IMR-90 (cell line): Measurements from ENCODE around the gene UCHL1. TPM values are rescaled to one million over a fixed set of nuclear protein-coding genes. Genes with fewer than 3 reads are reported as not detected.

Source experiments
- ATAC-seq: fragments of 200-7000 bp; cut with Tn5 transposase; 2 replicates; pipeline ENCODE4 v1.9.1; 2020; ENCODE audit warnings: low read depth, mild to moderate bottlenecking, moderate library complexity
- Bru-seq: library from RNA; stranded (reverse); fragments of 400-500 nt; gene quantifications from one replicate; lab custom pipeline; 2021; lab: Mats Ljungman, UMichigan
- BruChase-seq, 2 experiments: library from RNA; stranded (reverse); fragments of 400-500 nt; gene quantifications; one replicate each; lab custom pipeline; 2021; lab: Mats Ljungman, UMichigan
- BruUV-seq: library from RNA; stranded (reverse); fragments of 400-500 nt; replicated peaks from 2 replicates; lab custom pipeline; 2021; lab: Mats Ljungman, UMichigan
- CTCF ChIA-PET: fragments of 300-600 bp; formaldehyde crosslinking; extraction: SDS; loops from one replicate; lab custom pipeline; 2021; ENCODE audit warnings: antibody characterized with exemption; lab: Yijun Ruan, JAX
- POLR2A ChIA-PET: fragments of 300-600 bp; sonication (Branson Sonifier 250); formaldehyde crosslinking; loops from one replicate; lab custom pipeline; 2022; ENCODE audit warnings: antibody characterized with exemption; ENCODE audit not compliant: unreplicated experiment; lab: Charles Lee
- DNase-seq: peaks from one replicate; pipeline ENCODE4 v3.0.0; 2013
- H2AFZ ChIP-seq: replicated peaks from 2 replicates; pipeline ENCODE3; 2013; ENCODE audit warnings: low read length, mild to moderate bottlenecking; ENCODE audit not compliant: poor library complexity
- H2AK5ac ChIP-seq: 2 replicates; pipeline ENCODE4 v1.6.1; 2013; ENCODE audit warnings: low read depth, low read length, inconsistent platforms
- H2AK9ac ChIP-seq: replicated peaks from 2 replicates; pipeline ENCODE3; 2013; ENCODE audit warnings: mild to moderate bottlenecking, low read depth, low read length, moderate library complexity; ENCODE audit not compliant: poor library complexity
- H2BK120ac ChIP-seq: 2 replicates; pipeline ENCODE4 v1.6.1; 2013; ENCODE audit warnings: low read depth, low read length, inconsistent platforms
- H2BK15ac ChIP-seq: 3 replicates; pipeline ENCODE4 v1.6.1; 2013; ENCODE audit warnings: low read depth, low read length, inconsistent platforms
- H2BK20ac ChIP-seq: 2 replicates; pipeline ENCODE4 v1.6.1; 2013; ENCODE audit warnings: low read depth, mild to moderate bottlenecking, inconsistent platforms, low read length, moderate library complexity
- H2BK5ac ChIP-seq: 2 replicates; pipeline ENCODE4 v1.6.1; 2013; ENCODE audit warnings: mild to moderate bottlenecking, low read depth, low read length, inconsistent platforms; ENCODE audit not compliant: poor library complexity, severe bottlenecking
- H3K14ac ChIP-seq: replicated peaks from 2 replicates; pipeline ENCODE4 v1.6.1; 2013; ENCODE audit warnings: low read depth, low read length, inconsistent platforms
- H3K18ac ChIP-seq: 2 replicates; pipeline ENCODE4 v1.6.1; 2013; ENCODE audit warnings: low read depth, low read length, control low read depth
- H3K23ac ChIP-seq: 2 replicates; pipeline ENCODE4 v1.6.1; 2013; ENCODE audit warnings: low read depth, low read length, inconsistent platforms
- H3K27ac ChIP-seq: 2 replicates; pipeline ENCODE4 v1.5.1; 2013; ENCODE audit warnings: mild to moderate bottlenecking, control low read depth, low read length; ENCODE audit not compliant: insufficient read depth
- H3K27me3 ChIP-seq: 2 replicates; pipeline ENCODE4 v1.6.1; 2013; ENCODE audit warnings: low read length; ENCODE audit not compliant: control insufficient read depth, insufficient read depth
- H3K36me3 ChIP-seq: 2 replicates; pipeline ENCODE4 v1.6.1; 2013; ENCODE audit warnings: low read length, mixed read lengths; ENCODE audit not compliant: control insufficient read depth, insufficient read depth
- H3K4ac ChIP-seq: 2 replicates; pipeline ENCODE4 v1.6.1; 2013; ENCODE audit warnings: low read depth, low read length, inconsistent platforms
- H3K4me1 ChIP-seq: 2 replicates; pipeline ENCODE4 v1.6.1; 2013; ENCODE audit warnings: low read length, mixed read lengths; ENCODE audit not compliant: control insufficient read depth, insufficient read depth
- H3K4me2 ChIP-seq: 2 replicates; pipeline ENCODE4 v1.6.1; 2013; ENCODE audit warnings: low read depth, mild to moderate bottlenecking, control low read depth, low read length, moderate library complexity
- H3K4me3 ChIP-seq: 2 replicates; pipeline ENCODE4 v1.5.1; 2013; ENCODE audit warnings: low read depth, mild to moderate bottlenecking, control low read depth, low read length, moderate library complexity; ENCODE audit not compliant: insufficient read depth
- H3K56ac ChIP-seq: 2 replicates; pipeline ENCODE4 v1.6.1; 2013; ENCODE audit warnings: low read length, inconsistent platforms; ENCODE audit not compliant: insufficient read depth; ENCODE audit errors: extremely low read depth
- H3K79me1 ChIP-seq, 2 experiments: 2 replicates each; pipeline ENCODE4 v1.6.1; 2013; ENCODE audit warnings: low read length in 2 of 2, inconsistent platforms in 1 of 2, low read depth in 1 of 2
- H3K9ac ChIP-seq: 2 replicates; pipeline ENCODE4 v1.6.1; 2013; ENCODE audit warnings: low read depth, low read length, control low read depth
- H3K9me1 ChIP-seq: 2 replicates; pipeline ENCODE4 v1.6.1; 2013; ENCODE audit warnings: low read length, inconsistent platforms; ENCODE audit not compliant: insufficient read depth
- H3K9me3 ChIP-seq: 2 replicates; pipeline ENCODE4 v1.6.1; 2013; ENCODE audit warnings: low read length; ENCODE audit not compliant: control insufficient read depth, insufficient read depth
- H4K20me1 ChIP-seq: 2 replicates; pipeline ENCODE4 v1.6.1; 2013; ENCODE audit warnings: low read length, inconsistent platforms; ENCODE audit not compliant: insufficient read depth
- H4K5ac ChIP-seq: 2 replicates; pipeline ENCODE4 v1.6.1; 2013; ENCODE audit warnings: mild to moderate bottlenecking, low read depth, low read length, control low read depth
- H4K8ac ChIP-seq, 2 experiments: 2 replicates each; pipeline ENCODE4 v1.6.1; 2013; ENCODE audit warnings: low read depth in 2 of 2, low read length in 2 of 2, control low read depth in 1 of 2, inconsistent platforms in 1 of 2
- H4K91ac ChIP-seq: 2 replicates; pipeline ENCODE4 v1.6.1; 2013; ENCODE audit warnings: low read depth, low read length, inconsistent platforms; ENCODE audit not compliant: insufficient read depth
- BHLHE40 ChIP-seq: fragments of 150-350 bp; IDR thresholded peaks from 2 replicates; pipeline ENCODE4 v1.6.1; 2016; ENCODE audit warnings: mild to moderate bottlenecking, low read depth, low read length
- CEBPB ChIP-seq: IDR thresholded peaks from 2 replicates; pipeline ENCODE4 v1.6.1; 2012; ENCODE audit warnings: low read depth, low read length, improper control_type of control experiment
- CHD1 ChIP-seq: IDR thresholded peaks from 2 replicates; pipeline ENCODE4 v1.6.1; 2012; ENCODE audit warnings: low read depth, low read length, improper control_type of control experiment
- ELK1 ChIP-seq: fragments of 150-350 bp; IDR thresholded peaks from 2 replicates; pipeline ENCODE4 v1.6.1; 2016; ENCODE audit warnings: low read depth, mild to moderate bottlenecking, low read length, moderate library complexity, borderline replicate concordance
- FOS ChIP-seq: fragments of 150-350 bp; IDR thresholded peaks from 2 replicates; pipeline ENCODE4 v1.6.1; 2016; ENCODE audit warnings: low read depth, low read length
- MAFK ChIP-seq: IDR thresholded peaks from 2 replicates; pipeline ENCODE4 v1.6.1; 2012; ENCODE audit warnings: low read depth, low read length, improper control_type of control experiment
- MAZ ChIP-seq: IDR thresholded peaks from 2 replicates; pipeline ENCODE4 v1.6.1; 2012; ENCODE audit warnings: low read depth, mild to moderate bottlenecking, low read length, improper control_type of control experiment, moderate library complexity, borderline replicate concordance
- NFE2L2 ChIP-seq: fragments of 150-350 bp; IDR thresholded peaks from 2 replicates; pipeline ENCODE4 v1.6.1; 2016; ENCODE audit warnings: low read depth, mild to moderate bottlenecking, low read length
- POLR2A ChIP-seq: IDR thresholded peaks from 2 replicates; pipeline ENCODE4 v1.6.1; 2012; ENCODE audit warnings: mild to moderate bottlenecking, low read depth, low read length
- RAD21 ChIP-seq: IDR thresholded peaks from 2 replicates; pipeline ENCODE4 v1.6.1; 2012; ENCODE audit warnings: low read length, improper control_type of control experiment
- RCOR1 ChIP-seq: IDR thresholded peaks from 2 replicates; pipeline ENCODE4 v1.6.1; 2012; ENCODE audit warnings: mild to moderate bottlenecking, low read length, improper control_type of control experiment; ENCODE audit not compliant: insufficient replicate concordance
- RFX5 ChIP-seq: IDR thresholded peaks from 2 replicates; pipeline ENCODE4 v1.8.0; 2012; ENCODE audit warnings: low read depth, mild to moderate bottlenecking, low read length, moderate library complexity
- WGBS, 2 experiments: methylation state at CpG; one replicate each; pipeline versions ENCODE4 v1.1.5 to v1.1.7; 2013; ENCODE audit warnings: missing lambda C conversion rate in 2 of 2; ENCODE audit not compliant: insufficient read length in 1 of 2; ENCODE audit errors: extremely low coverage in 2 of 2; 5-methylcytosine and 5-hydroxymethylcytosine counted together
- dilution Hi-C: fragments of 300-500 bp; cut with HindIII; formaldehyde crosslinking; loops from one replicate; pipeline ENCODE4 v1.14.3; 2018; ENCODE audit warnings: low sequenced_read_pairs; ENCODE audit not compliant: unreplicated experiment
- in situ Hi-C: fragments of 300-500 bp; cut with MboI; formaldehyde crosslinking; loops from 3 replicates; pipeline ENCODE4 v1.14.3; 2019; ENCODE audit warnings: low sequenced_read_pairs, inconsistent platforms, mixed read lengths
- intact Hi-C: fragments of 100-400 bp; cut with micrococcal nuclease; formaldehyde crosslinking; loops from 2 replicates; pipeline ENCODE4 v1.10.0; 2022
- long read RNA-seq: library from polyadenylated mRNA; unstranded; transcript quantifications from one replicate; pipeline ENCODE4 v2.0.0, GENCODE V29; 2021; ENCODE audit not compliant: unreplicated experiment
- polyA plus RNA-seq, 3 experiments: library from polyadenylated mRNA; depleted of rRNA; stranded (reverse); fragments of >200 nt; gene quantifications; 2 replicates each; pipeline ENCODE4 v1.2.3, GENCODE V29; 2012; ENCODE audit warnings: low replicate concordance in 1 of 3
- total RNA-seq: library from RNA; depleted of rRNA; stranded (reverse); fragments of >200 nt; gene quantifications from 2 replicates; pipeline ENCODE4 v1.2.3, GENCODE V29; 2012; rRNA removed
- TF ChIP-seq, protein P1 (sequence below): conservative IDR thresholded peaks from 2 replicates; pipeline ENCODE4 v1.5.1; 2012; ENCODE audit warnings: mild to moderate bottlenecking, low read depth, low read length, improper control_type of control experiment

UCHL1 gene
- total RNA-seq = 972 and 1,122 TPM in 2 replicates
- 1,796 and 2,118 TPM in 2 replicates for polyA plus RNA-seq (2012; rRNA removed)
- polyA plus RNA-seq (2012; cell fraction: cytosol; rRNA removed) = 1,744 and 2,681 TPM in 2 replicates
- 2,128 and 5,164 TPM in 2 replicates for polyA plus RNA-seq (2012; cell fraction: nucleus; rRNA removed; ENCODE audit: low replicate concordance)
- percentile 98 among the genes with signal in this experiment for Bru-seq, nascent RNA
- BruChase-seq, experiment 1, labeled RNA remaining after a 6-hour chase = percentile 95 among the genes with signal in this experiment
- percentile 92 among the genes with signal in this experiment for BruChase-seq, experiment 2, labeled RNA remaining after a 2-hour chase
- long read RNA-seq, transcript UCHL1-202 (8 exons, 1,578 nt) = minor isoform, 24 of 545 reads
- long read RNA-seq, transcript UCHL1-209 (8 exons, 1,119 nt) = major isoform, 448 of 545 reads
- long read RNA-seq, partial matches to known transcripts = 54 of 545 reads
- long read RNA-seq, other reads (novel, unspliced or antisense) = 19 of 545 reads

DNA sequence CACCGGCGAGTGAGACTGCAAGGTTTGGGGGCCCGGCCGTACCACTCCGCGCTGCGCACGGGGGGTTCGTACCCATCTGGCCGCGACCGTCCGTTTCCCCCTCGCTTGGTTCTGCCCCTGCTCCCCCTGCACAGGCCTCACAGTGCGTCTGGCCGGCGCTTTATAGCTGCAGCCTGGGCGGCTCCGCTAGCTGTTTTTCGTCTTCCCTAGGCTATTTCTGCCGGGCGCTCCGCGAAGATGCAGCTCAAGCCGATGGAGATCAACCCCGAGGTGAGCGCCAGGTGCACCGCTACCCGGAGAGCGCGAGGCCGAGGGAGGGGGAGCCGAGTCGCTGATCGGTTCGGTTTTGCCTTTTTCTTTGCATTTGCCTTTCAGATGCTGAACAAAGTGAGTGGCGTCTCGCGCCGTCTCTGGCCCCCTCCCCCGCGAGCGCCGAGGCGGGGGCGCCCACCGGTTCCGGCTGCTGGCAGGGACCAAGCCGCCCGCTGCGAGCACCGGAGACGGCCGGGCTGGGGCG lies at the start of gene UCHL1:
TSS of gene UCHL1 (plus strand) at position 189 of the 517 bp plus-strand sequence. CDS start at position 238, 49 bp downstream.
- peaks cover 28% of the 10 kb centered on the region; the same call in 1 of the 2 replicates for H4K20me1 ChIP-seq
- H3K4me2 ChIP-seq = peak within 1 kb of the TSS; percentile 82
- peak within 1 kb of the TSS; percentile 93 for H2AFZ ChIP-seq
- WGBS, 2 experiments = 2% methylated on average over 33 of the region's 55 CpGs; no CpG with 5 or more reads in 1 of the 2 experiments
- DNase-seq (peak; percentile 94), ATAC-seq (peak; percentile 94)
- H3K9me3 ChIP-seq = no peaks in the 10 kb centered on the region
- peak within 1 kb of the TSS; percentile 91 for H3K23ac ChIP-seq
- ChIA-PET CTCF (interaction anchor here (0.6 to 1.2 kb wide), 2 partner anchors 13 to 329 kb away, joined by 3 read pairs; no protein-coding TSS in a partner anchor), POLR2A (interaction anchor here (0.7 to 1.4 kb wide), 4 partner anchors 13 to 332 kb away, joined by 3 to 7 read pairs (median 4); no protein-coding TSS in a partner anchor)
- H3K27me3 ChIP-seq = no peaks in the 10 kb centered on the region
- peaks cover 17 to 32% of the 10 kb centered on the region in 2 experiments for H3K79me1 ChIP-seq
- peak within 1 kb of the TSS; percentile 61 for H2BK120ac ChIP-seq
- H4K91ac ChIP-seq = peak within 1 kb of the TSS; percentile 85
- H3K14ac ChIP-seq = peak within 1 kb of the TSS; percentile 77
- intact Hi-C loops (loop anchor here (1.0 to 10.0 kb wide), 4 partner anchors 40 to 522 kb away; no protein-coding TSS in a partner anchor), in situ Hi-C loops (no loop called here), dilution Hi-C loops (no loop called here)
- H4K5ac ChIP-seq = peak within 1 kb of the TSS; percentile 65
- H3K4me1 ChIP-seq = peaks cover 4% of the 10 kb centered on the region
- peaks cover 15% of the 10 kb centered on the region for H3K36me3 ChIP-seq
- 0 out of 2 replicates have a peak within 1 kb of the TSS, but pooled peaks have one; percentile 42 for H2BK20ac ChIP-seq
- peak within 1 kb of the TSS; percentile 92 for H2AK9ac ChIP-seq
- peak within 1 kb of the TSS; percentile 72 for H3K18ac ChIP-seq
- H3K4ac ChIP-seq = peak within 1 kb of the TSS; percentile 86
- no TSS peak for BruUV-seq
- H3K9ac ChIP-seq = peak within 1 kb of the TSS; percentile 92
- peak within 1 kb of the TSS; percentile 21 to 92; a peak in 3 of 4 replicates for H4K8ac ChIP-seq
- H2BK5ac ChIP-seq = peak within 1 kb of the TSS; percentile 47
- peaks cover 4% of the 10 kb centered on the region for H3K9me1 ChIP-seq
- H3K27ac ChIP-seq = peak within 1 kb of the TSS; percentile 84
- peak within 1 kb of the TSS; percentile 0; the same call in 1 of the 3 replicates for H2BK15ac ChIP-seq
- H2AK5ac ChIP-seq = peak within 1 kb of the TSS; percentile 88; the same call in 1 of the 2 replicates
- H3K56ac ChIP-seq = peak within 1 kb of the TSS; percentile 52; the same call in 1 of the 2 replicates
- peak within 1 kb of the TSS; percentile 94 for H3K4me3 ChIP-seq
- TF ChIP-seq BHLHE40 (peak; percentile 99), NFE2L2 (peak; percentile 34; the same call in 1 of the 2 replicates), ELK1 (no peak), RFX5 (no peak), RCOR1 (peak; percentile 59), MAFK (peak; percentile 15; the same call in 1 of the 2 replicates), CHD1 (peak; percentile 100; the same call in 1 of the 2 replicates), MAZ (peak; percentile 85), FOS (no peak), POLR2A (peak; percentile 99), CEBPB (no peak), RAD21 (no peak)
- TF ChIP-seq, protein P1, sequence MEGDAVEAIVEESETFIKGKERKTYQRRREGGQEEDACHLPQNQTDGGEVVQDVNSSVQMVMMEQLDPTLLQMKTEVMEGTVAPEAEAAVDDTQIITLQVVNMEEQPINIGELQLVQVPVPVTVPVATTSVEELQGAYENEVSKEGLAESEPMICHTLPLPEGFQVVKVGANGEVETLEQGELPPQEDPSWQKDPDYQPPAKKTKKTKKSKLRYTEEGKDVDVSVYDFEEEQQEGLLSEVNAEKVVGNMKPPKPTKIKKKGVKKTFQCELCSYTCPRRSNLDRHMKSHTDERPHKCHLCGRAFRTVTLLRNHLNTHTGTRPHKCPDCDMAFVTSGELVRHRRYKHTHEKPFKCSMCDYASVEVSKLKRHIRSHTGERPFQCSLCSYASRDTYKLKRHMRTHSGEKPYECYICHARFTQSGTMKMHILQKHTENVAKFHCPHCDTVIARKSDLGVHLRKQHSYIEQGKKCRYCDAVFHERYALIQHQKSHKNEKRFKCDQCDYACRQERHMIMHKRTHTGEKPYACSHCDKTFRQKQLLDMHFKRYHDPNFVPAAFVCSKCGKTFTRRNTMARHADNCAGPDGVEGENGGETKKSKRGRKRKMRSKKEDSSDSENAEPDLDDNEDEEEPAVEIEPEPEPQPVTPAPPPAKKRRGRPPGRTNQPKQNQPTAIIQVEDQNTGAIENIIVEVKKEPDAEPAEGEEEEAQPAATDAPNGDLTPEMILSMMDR = no peak
